Stimulated activated CD8-positive, alpha-beta memory T cell treated with anti-CD3 and anti-CD28 coated beads, Interleukin-7, amount 100 ng/mL, for 4 hours (primary cell): ENCODE data around the gene DIABLO.
"Not testable (repeated sequence)": the region's sequence is repeated elsewhere in the genome, so short reads cannot be mapped to it uniquely, and the experiment has no call there.

Source experiments
- DNase-seq, 2 donors: peaks; one replicate each; pipeline ENCODE4 v3.0.0-alpha.2; 2020; ENCODE audit warnings: low read depth in 2 of 2

The DIABLO gene

DNA sequence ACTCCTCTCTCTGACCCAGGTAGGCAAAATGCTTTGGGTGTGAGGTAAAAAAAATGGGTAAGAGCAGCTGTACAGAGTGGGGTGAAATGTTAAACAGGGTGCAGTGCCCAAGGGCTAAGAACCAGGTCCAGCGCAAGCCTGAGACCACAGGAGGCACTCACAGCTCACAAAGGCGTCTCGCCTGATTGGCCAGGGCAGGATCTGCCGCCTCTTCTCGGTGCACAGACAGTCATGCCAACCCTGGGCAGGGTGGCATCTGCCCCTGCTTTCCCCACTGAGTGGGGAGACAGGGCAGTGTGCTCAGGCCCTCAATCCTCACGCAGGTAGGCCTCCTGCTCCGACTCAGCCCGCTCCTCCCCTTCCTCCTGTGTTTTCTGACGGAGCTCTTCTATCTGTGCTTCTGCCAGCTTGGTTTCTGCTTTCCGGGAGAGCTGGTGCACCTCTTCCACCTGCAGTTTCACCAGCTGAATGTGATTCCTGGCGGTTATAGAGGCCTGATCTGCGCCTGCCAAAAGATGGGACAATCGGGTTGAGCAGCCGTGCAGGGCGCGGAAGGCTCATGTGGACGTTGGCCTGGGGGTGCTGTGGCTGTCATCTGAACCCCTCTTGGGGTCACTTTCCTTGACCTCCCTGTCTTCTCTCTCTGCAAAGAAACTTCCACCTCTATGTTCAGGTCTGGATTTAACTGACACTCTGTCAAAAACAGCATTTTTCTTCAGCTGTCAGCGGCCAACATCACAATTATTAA lies 17.6 kb downstream of the DIABLO start:
- no peak for DNase-seq

DNA sequence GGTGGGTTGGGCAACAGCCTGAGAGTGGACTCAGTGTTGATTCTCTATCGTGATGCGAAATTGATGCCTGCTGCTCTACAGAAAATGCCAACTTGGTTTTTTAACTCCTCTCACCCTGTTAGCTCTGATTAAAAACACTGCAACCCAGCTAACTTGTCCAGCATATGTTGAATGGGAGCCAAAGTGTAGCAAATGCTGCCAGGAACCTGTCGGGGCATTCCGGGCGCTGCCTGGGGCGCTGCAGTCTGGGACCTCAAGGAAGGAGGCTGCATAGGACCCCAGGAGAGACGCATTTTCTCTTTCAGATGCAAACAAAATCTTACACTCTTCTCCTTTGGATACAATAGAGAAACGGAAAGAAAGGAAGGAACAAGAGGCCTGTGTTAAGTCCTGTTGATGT lies 18.5 kb downstream of the DIABLO start:
- DNase-seq: no peak

DNA sequence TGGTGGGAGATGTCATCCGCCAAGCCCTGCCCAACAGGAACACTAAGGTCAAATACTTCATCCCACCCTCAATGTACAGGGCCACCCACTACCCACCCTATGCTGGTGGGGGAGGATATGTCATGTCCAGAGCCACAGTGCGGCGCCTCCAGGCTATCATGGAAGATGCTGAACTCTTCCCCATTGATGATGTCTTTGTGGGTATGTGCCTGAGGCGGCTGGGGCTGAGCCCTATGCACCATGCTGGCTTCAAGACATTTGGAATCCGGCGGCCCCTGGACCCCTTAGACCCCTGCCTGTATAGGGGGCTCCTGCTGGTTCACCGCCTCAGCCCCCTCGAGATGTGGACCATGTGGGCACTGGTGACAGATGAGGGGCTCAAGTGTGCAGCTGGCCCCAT lies 18.9 kb downstream of the DIABLO start:
- no peak for DNase-seq

DNA sequence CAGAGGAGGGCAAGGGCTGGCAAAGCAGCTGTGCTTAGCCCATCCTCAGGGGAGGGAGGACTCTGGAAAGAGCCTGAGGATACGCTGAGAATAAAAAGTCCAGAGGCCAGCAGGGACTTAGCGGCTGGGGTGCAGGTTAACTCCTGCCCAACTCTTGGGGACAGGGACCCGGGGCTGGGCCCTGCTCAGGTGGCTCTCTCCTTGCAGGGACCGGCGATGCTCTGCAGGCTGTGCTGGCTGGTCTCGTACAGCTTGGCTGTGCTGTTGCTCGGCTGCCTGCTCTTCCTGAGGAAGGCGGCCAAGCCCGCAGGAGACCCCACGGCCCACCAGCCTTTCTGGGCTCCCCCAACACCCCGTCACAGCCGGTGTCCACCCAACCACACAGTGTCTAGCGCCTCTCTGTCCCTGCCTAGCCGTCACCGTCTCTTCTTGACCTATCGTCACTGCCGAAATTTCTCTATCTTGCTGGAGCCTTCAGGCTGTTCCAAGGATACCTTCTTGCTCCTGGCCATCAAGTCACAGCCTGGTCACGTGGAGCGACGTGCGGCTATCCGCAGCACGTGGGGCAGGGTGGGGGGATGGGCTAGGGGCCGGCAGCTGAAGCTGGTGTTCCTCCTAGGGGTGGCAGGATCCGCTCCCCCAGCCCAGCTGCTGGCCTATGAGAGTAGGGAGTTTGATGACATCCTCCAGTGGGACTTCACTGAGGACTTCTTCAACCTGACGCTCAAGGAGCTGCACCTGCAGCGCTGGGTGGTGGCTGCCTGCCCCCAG lies 19.6 kb downstream of the DIABLO start:
- DNase-seq: no peak

DNA sequence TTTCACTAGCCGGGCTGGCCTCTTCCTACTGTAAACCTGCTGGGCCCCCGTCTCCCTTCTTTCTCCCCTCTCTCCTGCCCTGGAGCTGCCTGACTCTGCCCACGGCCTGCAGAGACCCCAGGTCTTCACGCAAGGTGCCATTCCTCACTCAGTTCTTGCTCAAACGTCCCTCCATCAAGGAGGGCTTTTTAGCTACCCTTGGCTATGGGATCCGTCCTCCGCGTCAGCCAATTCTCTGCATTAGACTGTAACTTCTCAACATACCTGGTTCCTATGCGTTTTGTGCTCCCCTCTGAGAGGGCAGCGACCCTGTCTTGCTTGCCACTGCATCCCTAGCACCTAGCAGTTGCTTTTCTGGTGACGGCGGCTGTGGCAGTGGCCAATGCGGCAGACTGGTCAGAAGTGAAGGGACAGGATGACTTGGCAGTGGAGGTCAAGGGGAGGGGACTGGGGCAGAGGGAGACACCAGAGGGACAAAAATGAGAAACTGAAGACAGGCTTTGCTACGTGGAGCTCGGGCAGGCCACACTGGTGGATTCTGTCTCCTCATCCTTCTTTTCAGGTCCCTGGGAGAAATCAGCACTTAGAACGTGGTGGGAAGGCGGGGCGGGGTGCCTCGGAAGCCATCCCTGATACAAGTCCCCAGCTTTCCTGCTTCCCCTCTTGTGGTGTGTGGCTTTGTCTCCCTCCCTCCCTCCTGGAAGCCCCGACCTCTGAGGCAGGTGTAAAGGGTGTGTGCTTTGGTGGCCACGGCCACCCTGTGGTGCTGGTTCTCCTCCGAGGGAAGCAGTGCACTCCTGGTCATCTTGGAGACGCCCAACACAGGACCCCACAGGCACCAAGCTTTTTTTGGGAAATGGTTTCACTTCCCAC lies 20.6 kb downstream of the DIABLO start:
- DNase-seq: no peak

DNA sequence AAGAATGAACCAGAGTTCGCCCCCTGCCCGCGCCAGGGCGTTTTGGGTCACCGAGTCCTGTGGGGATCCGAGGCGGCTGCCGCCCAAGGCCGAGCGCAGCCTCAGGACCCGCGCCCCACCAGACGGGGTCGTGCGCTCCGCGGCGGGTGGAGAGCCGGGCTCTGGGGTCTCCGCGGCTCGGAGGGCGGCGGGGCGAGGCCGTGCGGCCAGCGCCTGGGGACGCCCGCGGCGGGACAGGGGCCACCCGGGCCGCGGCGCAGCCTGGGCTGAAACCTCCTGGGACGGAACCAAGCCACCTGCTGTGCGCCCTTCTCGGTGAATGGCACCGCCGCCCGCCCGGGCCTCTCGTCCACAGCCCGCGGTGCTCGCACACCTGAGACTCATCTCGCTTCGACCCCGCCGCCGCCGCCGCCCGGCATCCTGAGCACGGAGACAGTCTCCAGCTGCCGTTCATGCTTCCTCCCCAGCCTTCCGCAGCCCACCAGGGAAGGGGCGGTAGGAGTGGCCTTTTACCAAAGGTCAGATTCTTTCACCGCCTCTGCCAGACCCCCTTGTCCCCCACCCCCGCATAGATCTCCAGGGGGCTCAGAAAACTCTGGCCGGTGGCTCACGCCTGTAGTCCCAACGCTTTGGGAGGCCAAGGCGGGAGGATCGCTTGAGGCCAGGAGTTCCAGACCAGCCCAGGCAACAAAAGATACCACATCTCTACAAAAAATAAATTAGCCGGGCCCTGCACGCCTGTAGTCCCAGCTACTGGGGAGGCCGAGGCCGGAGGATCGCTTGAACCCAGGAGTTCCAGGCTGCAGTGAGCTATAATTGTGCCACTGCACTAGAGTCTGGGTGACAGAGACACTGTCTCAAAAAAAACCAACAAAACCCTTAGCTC lies 21.4 kb downstream of the DIABLO start:
- DNase-seq: no peak

DNA sequence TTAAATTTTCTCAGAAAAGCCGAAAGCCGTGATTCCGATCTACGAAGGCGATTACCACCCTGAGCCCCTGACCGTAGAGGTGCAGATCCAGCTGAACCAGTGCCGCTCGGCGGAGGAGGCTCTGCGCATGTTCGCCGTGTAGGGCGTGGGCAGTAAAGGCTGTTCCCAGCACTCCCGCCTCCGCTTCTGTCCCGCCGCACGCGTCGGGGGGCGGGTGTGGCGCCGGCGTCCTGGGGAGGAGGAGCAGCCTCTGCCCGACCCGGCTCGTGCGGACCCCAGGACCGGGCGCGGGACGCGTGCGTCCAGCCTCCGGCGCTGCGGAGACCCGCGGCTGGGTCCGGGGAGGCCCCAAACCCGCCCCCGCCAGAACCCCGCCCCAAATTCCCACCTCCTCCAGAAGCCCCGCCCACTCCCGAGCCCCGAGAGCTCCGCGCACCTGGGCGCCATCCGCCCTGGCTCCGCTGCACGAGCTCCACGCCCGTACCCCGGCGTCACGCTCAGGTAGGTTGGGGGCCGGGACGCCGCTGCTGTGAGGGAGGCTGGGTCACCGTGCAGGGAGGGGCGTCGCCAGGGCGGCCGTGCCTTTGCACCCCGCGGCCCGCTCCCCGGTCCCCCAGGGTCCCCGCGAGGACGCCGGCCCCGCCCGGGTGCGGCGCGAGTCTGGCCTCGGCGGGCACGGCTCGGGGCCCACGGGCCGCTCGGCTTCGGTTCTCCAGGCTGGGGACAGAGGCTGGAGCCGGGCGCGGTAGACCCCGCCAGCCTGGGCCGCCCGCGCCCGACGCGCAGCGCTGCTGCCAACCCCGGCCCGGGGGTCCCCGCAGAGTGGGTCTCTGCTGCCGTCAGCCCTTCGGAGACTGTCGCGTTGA lies 22.3 kb downstream of the DIABLO start, which contains the start of gene B3GNT4:
Gene B3GNT4, plus strand, starts transcription at position 409 of the 866 bp plus-strand sequence. CDS start 910 bp downstream, outside the sequence.
- peak; percentile 49 to 75 for DNase-seq

DNA sequence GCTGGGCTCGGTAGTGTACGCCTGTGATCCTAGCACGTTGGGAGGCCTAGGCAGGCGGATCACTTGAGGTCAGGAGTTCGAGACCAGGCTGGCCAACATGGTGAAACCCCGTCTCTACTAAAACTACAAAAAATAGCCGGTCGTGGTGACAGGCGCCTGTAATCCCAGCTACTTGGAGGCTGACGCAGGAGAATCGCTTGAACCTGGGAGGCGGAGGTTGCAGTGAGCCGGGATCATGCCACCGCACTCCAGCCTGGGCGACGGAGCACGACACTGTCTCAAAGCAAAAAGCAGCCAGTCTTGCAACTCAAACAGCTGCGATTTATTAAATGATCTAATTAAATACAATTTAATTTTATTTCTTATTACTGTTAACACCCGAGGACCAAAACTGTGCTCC lies 23.0 kb downstream of the DIABLO start:
- DNase-seq: not testable (repeated sequence)

DNA sequence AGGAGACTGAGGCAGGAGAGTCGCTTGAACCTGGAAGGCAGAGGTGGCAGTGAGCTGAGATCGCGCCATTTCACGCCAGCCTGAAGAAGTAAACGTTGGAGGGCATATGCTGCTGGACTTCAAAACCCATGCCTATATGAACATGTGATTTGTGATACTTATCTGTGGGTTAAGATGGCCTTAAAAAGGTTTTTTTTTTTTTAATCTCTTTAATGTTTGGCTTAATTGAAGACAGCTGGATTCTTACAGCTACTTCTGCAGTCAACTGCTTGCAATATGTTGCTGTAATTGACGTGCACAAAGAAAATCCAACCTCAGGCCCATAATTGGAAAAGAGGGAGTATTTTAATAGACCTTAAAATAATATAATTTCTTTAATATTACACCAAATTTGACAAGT lies 23.8 kb downstream of the DIABLO start:
- DNase-seq: no peak

DNA sequence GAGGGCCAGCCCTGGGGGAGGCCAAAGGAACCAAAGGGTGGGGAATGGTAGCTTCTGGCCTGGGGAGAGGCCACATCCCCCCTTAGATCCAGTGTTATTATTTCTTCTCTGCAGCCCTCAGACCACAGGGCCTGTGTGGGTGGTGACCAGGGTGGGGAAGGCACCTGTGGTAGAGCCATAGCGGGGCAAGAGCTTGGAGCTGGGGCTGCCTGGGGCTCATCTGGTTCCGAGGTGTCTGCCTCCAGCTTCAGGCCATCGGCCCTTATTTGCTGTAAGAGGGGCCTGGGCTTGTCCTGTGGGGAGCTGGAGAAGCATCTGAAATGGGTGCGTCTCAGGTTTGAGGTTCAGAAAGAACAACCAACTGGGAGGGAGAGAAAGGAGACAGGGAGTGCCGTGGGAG lies 24.5 kb downstream of the DIABLO start:
- no peak for DNase-seq

DNA sequence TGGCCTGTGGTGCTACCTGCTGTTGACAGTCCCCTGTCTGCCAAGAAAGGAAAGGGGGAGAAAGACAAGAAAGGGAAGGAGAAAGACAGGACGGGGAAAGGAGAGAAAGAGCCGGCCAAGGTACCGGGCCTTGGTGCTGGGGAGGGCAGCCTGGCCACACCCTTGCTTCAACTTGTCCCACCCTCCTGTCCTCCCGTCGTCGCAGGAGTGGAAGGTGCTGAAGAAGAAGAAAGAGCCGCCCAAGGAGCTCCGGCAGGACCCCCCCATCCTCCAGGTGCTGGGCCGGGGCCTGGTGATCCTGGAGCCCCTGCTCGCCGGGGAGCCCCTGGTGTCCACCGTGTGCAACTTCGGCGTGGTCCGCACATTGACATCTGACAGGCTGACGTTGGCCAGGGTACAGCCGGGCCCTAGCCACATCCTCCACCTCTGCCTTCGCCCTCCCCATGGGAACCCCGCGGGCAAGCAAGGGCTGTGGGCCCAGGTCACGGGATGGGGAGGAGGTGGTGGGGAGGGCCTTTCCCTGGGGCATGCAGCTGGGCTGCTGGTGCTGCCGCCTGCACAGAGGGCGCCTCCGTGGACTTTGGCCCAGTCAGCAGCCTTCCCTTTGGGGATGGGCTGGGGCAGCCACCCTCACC lies 25.2 kb downstream of the DIABLO start:
- no peak for DNase-seq

DNA sequence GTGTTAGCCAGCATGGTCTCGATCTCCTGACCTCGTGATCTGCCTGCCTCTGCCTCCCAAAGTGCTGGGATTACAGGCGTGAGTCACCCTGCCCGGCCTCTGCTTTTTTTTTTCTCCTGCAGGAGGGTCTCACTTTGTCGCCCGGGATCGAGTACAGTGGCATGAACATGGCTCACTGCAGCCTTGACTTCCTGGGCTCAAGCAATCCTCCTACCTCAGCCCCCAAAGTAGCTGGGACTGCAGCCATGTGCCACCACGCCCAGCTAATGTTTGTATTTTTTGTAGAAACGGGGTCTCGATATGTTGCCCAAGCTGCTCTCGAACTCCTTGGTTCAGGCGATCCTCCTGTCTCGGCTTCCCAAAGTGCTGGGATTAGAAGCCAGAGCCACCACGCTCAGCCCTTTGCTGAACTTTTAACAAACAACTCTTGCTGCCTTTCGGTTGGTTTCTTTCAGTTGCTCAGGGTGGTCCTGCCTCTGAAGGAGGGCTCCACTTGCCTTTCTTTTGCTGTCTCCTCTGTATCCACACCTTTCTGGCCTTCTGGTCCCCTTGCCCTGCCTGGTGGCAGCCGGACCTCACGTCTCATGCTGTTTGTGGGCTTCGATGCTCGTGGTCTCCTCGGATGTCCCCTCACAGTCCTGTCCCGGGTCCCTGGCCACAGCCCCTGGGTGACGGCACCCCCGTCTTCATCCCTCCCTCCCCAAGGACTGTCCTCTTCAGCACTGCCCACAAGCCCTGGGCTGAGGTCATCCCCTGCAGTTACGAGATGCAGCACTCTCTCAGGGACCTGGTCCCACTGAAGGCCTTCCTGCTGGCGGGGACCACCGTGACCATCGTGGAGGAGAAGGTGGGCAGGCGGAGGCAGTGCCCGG lies 26.1 kb downstream of the DIABLO start:
- DNase-seq: no peak

DNA sequence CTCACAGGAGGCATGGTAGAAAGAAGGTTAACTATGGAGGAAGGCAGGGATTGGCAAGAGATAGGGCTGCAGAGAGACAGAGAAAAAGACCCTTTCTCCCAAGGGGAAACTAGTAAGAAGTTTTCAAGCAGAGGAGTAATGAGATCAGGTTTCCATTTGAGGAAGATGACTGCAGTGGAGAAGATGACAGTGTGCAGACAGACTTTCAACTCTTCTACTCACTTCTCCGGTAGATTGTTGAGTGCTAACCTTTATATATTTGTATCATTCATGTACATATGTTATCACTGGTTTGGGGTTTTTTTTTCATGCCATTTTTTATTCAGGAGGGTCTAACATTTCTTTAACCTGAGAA lies 28.3 kb downstream of the DIABLO start:
- DNase-seq: no peak

DNA sequence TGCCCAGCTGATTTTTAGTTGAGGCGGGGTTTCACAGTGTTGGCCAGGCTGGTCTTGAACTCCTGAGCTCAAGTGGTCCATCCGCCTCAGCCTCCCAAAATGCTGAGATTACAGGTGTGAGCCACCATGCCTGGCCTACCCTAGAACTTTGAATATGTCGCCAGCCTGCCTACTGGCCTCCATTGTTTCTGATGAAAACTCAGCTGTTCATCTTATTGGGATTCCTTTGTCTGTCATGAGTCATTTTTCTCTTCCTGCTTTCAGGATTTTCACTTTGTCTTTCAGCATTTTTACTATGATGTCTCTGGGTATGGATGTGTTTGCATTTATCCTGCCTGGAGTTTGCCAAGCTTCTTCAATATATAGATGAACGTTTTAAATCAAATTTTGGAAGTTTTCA lies 30.4 kb downstream of the DIABLO start:
- no peak for DNase-seq

DNA sequence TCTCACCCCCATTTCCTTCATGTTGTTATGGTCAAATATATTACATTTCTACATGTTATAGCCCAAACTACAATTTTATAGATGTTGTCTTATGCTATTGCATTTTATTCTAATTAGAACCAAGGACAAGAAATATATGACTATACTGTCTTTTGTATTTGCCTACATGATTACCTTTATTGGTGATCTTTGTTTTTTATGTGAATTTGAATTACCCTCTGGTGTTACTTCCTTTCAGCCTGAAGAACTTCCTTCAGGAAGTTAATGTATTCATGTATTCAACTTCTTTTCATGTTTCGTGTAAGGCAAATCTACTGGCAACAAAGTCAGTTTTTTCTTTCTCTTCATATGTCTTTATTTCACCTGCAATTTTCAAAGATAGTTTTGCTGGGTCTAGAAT lies 31.0 kb downstream of the DIABLO start:
- no peak for DNase-seq

DNA sequence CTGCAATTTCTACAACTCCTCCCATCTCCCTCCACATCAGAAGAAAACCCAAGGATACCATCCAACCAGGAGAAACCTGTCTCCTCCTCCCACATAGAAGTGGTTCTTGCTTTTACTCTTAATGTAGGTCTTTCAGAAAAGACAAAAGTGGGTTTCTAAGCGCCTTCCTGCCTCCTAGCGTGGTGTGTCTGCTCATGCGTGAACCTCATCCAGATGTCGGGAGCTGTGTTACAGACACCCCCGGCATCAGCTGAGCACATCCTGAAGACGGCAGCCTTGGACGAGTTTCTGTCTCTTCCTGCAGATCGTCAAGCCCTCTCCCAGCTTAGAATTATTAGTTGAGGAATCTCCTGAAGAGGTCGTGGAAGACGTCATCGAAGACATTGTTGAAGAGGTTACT lies 33.4 kb downstream of the DIABLO start:
- DNase-seq: no peak

DNA sequence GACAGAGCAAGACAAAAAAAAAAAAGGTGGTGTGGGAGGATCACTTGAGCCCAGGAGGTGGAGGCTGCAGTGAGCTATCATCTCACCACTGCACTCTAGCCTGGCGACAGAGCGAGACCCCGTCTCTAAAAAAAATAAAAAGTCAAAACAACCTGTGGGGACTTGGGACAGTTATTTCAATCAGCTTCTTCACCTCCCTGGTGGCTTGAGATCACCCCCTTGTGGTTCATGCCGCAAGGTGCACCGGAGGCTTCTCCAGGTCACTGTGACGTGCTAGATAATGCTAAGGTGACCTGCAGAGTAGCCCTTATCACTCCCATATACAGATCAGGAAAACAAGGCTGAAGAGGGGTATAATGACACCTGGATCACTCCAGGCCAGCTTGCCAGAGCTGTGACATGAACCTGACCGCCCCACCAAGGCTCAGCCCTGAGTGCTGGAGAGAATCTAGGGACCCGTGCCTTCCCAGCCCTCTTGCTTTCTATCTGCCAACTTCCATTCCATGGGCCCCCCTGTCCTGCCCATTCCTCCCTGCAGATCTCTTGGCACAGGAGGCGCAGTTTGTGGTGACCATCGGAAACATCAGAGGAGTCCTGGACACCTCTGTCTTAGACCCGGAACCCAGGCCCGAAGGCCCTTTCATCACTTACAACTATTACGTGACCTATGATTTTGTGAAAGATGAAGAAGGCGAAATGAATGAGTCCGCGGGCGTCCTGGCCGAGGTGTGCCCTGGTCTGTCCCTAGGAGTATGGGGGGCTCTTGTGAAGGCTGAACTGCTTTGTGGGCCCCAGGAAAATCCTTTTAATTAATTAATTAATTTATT lies 34.8 kb downstream of the DIABLO start:
- peak; percentile 50 to 58 for DNase-seq
